GM12864 (cell line): ENCODE results near the gene CPT1B.

ENCODE experiments used
- DNase-seq: peaks from one replicate; pipeline ENCODE4 v3.0.0-alpha.2; 2011; ENCODE audit warnings: low read depth
- H3K4me3 ChIP-seq: 2 replicates; pipeline ENCODE4 v1.5.1; 2011; ENCODE audit warnings: mild to moderate bottlenecking, low read depth, low read length, control low read depth
- CTCF ChIP-seq: IDR thresholded peaks from 2 replicates; pipeline ENCODE4 v1.5.1; 2011; ENCODE audit warnings: low read depth, mild to moderate bottlenecking, moderate library complexity, low read length, control low read depth, inconsistent platforms; ENCODE audit errors: missing control alignments

Gene CPT1B

DNA sequence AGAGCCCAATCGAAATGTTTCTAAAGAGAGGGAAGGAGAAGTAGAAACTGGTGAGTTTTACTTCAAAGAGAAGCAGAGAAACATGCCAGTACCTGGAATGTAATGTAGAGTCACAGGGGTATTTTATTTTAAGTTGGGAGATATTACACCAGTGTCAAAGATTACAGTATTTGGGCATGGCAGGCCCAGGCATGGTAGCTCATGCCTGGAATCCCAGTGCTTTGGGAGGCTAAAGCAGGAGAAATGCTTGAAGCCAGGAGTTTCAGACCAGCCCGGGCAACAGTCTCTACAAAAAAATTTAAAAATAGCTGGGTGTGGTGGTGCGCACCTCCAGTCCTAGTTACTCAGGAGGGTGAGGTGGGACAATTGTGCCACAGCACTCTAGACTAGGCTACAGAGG, 18.2 kb downstream of the CPT1B start:
- H3K4me3 ChIP-seq = no peak overlapping the region
- DNase-seq = no peak
- TF ChIP-seq CTCF = no peak

GRCh38 chr22:50556703-50557102, 21.5 kb downstream of the CPT1B start:
- TF ChIP-seq CTCF = no peak
- H3K4me3 ChIP-seq = no peak overlapping the region
- no peak for DNase-seq

DNA sequence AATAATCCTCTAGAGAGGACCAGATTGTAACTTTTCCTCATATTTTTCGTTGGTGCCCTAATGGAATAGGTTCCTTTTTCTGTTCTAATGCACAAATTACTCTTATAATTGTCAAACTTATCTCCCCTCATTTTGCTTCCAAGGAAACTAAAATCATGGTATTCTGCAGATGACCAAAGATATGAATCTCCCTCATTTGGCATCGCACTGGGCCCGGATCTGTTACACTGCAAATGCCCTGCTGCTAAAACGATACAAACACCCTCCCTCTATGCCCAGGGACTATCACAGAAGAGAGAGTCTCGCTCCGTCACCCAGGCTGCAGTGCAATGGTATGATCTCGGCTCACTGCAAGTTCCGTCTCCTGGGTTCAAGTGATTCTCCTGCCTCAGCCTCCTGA, 24.9 kb downstream of the CPT1B start:
- no peak for TF ChIP-seq CTCF
- H3K4me3 ChIP-seq = no peak overlapping the region

DNA sequence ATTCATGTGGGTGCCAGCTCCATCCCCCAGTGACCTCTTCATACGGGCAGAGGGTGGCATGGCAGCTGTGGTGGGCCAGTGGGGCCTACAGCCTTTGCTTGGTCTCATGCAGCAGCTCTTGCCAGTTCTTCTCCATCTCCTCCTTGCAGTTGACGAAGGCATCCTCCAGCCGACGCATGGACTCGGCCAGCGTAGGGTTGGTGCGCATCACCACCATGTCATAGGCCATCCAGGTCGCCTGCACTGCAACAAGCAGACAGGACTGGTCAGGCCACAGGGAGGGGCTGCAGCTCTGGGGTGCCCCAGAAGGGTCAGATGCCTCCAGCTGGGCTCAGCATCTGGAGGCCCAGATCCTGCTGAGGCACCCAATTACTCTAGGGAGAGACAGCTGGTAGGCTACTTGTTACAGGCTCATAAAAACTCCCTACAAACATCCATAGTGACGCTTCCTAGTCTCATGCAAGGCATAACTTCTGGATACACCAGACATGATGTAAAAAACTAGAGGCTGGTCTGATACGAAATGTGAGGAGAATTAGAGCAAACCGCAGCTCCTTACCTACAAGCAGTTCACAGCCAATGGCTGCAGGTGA, 27.0 kb downstream of the CPT1B start:
- no peak for TF ChIP-seq CTCF
- no peak overlapping the region for H3K4me3 ChIP-seq
- no peak for DNase-seq

More for the DNA sequence above, 24.9 kb downstream of the CPT1B start:
- DNase-seq = no peak

- DNase-seq = no peak
- no peak overlapping the region for H3K4me3 ChIP-seq
- no peak for TF ChIP-seq CTCF
Measured at GRCh38 chr22:50550395-50550794, 27.8 kb downstream of the CPT1B start.

- peak overlapping the region; percentile 30 for H3K4me3 ChIP-seq
- TF ChIP-seq CTCF = no peak
- no peak for DNase-seq
Measured at GRCh38 chr22:50548921-50549790, 29.1 kb downstream of the CPT1B start.
